GM03348 (cell line): ENCODE data around the gene MRC2.
"Not testable (repeated sequence)": the region's sequence is repeated elsewhere in the genome, so short reads cannot be mapped to it uniquely, and the experiment has no call there.

Experiments used
- DNase-seq: peaks from one replicate; pipeline ENCODE4 v3.0.0; 2012; ENCODE audit warnings: low spot score

MRC2 gene

GRCh38 chr17:62679866-62680377, 52.5 kb downstream of the MRC2 start:
- DNase-seq = no peak

GRCh38 chr17:62680541-62681052, 53.1 kb downstream of the MRC2 start:
- no peak for DNase-seq

GRCh38 chr17:62681061-62681938, 53.8 kb downstream of the MRC2 start:
- no peak for DNase-seq

- DNase-seq = no peak
Observed at GRCh38 chr17:62681939-62682381, 54.5 kb downstream of the MRC2 start.

- no peak for DNase-seq
Observed at GRCh38 chr17:62684179-62684578, 56.7 kb downstream of the MRC2 start.

GRCh38 chr17:62687997-62688396, 60.5 kb downstream of the MRC2 start:
- DNase-seq = no peak

- no peak for DNase-seq
Observed at GRCh38 chr17:62688398-62689160, 61.1 kb downstream of the MRC2 start.

- DNase-seq = no peak
Observed at GRCh38 chr17:62689441-62690167, 62.1 kb downstream of the MRC2 start.

- no peak for DNase-seq
Observed at GRCh38 chr17:62690168-62690897, 62.9 kb downstream of the MRC2 start.

GRCh38 chr17:62691589-62691915, 64.1 kb downstream of the MRC2 start:
- not testable (repeated sequence) for DNase-seq

GRCh38 chr17:62692159-62692651, 64.7 kb downstream of the MRC2 start:
- DNase-seq = no peak

- peak; percentile 70 for DNase-seq
Observed at GRCh38 chr17:62692721-62693431, 65.4 kb downstream of the MRC2 start.

- no peak for DNase-seq
Observed at GRCh38 chr17:62693616-62694409, 66.3 kb downstream of the MRC2 start.

- DNase-seq = not testable (repeated sequence)
Observed at GRCh38 chr17:62695093-62695738, 67.7 kb downstream of the MRC2 start.

GRCh38 chr17:62696256-62696655, 68.8 kb downstream of the MRC2 start:
- peak; percentile 66 for DNase-seq

- DNase-seq = peak; percentile 61
Observed at GRCh38 chr17:62696726-62697490, 69.4 kb downstream of the MRC2 start.

GRCh38 chr17:62698459-62698858, 71.0 kb downstream of the MRC2 start:
- not testable (repeated sequence) for DNase-seq

- DNase-seq = no peak
Observed at GRCh38 chr17:62700964-62701705, 73.7 kb downstream of the MRC2 start.
